ENCODE data around the gene DNASE1.

DNASE1 gene

GRCh38 chr16:3665508-3665907 is 11.0 kb downstream of the DNASE1 start:
- no peak for DNase-seq

GRCh38 chr16:3668626-3669025 is 14.1 kb downstream of the DNASE1 start:
- DNase-seq: no peak

GRCh38 chr16:3669082-3669481 is 14.6 kb downstream of the DNASE1 start:
- DNase-seq: no peak

DNA sequence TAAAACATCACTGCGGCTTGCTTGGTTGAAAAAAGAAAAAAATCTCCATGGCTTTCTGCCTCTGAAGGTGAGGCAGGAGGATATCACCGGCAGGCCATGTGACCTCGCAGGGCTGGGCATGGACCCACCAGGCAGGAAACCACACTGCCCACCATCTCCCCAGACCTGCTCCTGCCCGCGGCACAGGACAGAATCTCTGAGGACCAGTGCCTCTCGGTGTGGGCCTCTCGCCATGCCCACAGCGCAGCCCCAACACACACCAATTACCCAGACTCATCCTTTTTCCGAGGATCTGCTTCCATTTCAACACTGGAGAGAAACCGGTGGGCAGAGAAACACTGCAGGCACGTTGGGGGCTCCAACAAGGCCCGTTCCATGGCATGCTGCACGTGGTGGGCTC is 16.2 kb downstream of the DNASE1 start:
- DNase-seq: no peak

DNA sequence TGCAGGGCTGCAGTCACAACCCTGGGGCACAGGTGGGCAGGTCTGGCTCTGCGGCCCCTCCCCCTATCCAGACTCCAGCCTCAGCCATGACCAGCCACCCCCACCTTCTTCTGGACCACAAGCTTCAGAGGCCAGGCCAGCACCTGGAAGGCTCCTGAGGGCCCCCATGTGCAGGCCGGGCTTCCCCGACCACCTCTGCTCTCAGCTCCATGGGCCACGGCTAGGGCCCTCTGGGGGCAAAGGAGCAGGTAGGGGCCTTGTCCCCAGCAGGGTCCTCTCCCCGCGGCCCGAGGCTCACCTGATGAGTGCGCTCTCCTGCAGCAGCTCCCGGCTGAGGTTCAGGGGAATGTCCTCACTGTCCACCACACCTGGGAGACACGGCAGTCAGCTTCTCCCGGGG is 16.9 kb downstream of the DNASE1 start:
- no peak for DNase-seq

- no peak for DNase-seq
These were observed 18.1 kb downstream of the DNASE1 start for GRCh38 chr16:3672571-3673041.

DNA sequence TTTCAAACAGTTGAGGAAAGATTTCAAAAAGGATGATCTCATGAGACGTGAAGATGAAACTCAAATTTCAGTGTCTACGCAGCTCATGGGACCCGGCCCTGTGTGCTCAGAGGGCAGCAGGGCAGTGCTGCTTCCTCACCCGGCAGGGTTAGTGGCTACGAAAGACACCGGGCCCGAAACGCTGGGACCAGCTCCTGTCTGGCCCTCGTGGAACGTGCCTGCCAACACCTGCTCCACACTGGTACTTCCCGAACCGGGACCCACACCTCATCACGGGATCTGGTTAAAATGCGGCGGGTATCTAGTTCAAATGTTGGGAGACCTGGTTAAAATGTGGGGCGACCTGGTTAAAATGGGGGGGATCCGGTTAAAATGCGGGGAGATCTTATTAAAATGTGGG is 18.7 kb downstream of the DNASE1 start:
- no peak for DNase-seq

DNA sequence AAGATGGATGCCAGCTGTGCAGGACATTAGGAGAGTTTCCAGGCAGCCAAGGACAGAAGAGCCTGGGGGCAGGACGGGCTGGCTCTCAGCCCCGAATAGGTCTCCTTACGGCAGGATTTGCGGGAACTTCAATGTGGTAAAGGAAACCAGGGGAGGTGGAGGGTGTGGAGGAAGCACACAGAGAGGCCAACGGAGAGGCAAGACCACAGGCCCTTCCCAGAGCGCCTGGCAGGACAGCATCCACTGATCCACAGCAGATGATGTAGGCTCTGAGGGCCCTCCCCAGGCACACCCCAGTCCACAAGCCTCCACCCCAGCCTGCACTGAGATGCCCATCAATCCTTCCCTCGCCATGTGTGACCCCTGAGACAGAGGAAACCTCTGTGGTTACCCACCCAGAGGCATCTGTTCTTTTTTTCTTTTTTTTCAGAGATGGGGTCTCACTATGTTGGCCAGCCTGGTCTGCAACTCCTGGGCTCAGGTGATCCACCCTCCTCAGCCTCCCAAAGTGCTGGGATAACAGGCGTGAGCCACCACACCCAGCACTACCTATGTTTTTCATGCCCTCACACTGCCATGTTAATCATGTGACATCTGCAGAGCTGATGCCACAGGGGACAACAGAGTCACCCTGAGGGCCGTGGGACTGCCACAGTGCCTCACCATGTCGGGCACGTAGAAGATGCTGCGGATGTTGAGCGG is 19.3 kb downstream of the DNASE1 start:
- DNase-seq: no peak

DNA sequence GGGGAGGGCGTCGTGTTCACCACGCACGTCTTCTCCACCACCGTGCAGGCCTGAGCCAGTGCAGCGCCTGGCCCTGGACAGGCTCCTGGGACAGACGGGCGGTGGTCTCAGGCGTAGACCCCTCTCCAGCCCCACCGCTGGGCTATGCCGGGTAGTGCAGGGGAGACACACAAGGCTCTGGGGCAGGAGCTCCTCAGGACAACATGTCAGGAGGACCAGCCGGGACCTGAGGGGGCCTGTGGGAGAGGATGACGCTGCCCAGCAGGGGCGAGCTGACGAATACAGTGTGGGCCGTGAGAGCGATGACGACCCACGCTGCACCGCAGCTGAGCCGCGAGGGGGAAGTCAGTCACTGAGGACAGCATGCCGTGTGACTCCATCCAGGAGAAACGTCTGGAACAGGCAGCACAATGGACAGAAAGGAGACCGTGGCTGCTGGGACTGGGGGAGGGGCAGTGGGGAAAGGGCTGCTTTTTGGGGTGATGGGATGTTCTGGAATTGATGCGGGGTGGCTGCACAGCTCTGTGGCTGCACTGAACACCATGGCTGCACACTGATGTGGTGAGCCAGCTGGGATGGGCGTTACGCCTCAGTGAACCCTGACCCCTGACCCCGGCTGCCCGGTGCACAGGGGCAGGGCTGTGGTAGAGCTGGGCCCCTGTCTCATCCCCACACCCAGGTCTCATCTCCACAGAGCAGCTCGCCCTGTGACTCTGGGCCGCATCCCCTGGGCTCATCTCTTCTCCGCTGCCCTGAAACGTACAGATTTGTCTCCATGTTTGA is 20.2 kb downstream of the DNASE1 start:
- DNase-seq: no peak

GRCh38 chr16:3675601-3676130 is 21.2 kb downstream of the DNASE1 start:
- no peak for DNase-seq

DNA sequence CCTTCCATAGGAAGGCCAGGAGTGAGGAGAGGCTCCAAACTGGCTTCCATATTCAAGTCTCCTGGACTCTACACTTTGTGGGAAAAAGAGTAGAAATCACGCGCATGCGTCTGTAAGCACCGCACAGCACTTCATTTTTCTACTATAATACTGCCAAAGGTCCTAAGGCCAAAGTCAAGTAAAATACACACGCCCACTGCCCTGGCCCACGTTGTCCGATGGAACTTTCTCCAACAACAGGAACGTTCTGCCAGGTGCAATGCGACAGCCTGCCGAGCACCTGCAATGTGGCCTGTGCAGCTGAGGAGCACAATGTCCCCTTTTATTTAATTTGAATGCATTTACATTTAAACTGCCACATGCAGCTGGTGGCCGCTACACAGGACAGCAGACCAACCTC is 23.5 kb downstream of the DNASE1 start:
- no peak for DNase-seq

DNA sequence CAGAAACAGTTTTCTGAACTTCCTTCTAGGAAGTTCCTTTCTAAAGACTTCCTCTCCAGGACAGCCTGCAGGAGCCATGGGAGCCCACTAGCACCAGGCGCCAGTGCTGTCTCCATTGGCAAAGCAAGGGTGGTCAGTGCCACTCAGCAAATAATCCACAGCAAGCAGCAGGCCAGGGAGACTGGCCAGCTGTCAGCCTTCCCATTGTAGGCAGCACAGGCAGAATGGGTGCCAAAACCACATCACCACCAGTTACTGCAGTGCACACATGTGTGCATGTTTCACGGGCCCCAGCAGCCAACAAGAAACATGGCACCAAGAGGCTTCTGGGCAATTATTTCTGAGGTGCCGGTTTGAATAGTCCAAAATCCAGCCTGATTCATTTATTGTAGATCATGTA is 26.7 kb downstream of the DNASE1 start:
- no peak for DNase-seq

DNA sequence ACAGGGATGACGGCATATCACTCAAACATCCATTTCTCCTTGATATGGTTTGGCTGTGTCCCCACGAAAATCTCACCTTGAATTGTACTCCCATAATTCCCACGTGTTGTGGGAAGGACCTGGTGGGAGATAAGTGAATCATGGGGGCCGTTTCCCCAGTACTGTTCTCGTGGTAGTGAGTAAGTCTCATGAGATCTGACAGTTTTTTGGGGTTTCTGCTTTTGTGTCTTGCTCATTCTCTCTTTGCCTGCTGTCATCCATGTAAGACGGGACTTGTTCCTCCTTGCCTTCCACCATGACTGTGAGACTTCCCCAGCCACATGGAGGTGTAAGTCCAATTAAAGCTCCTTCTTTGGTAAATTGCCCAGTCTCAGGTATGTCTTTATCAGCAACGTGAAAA is 32.5 kb downstream of the DNASE1 start:
- no peak for DNase-seq

DNA sequence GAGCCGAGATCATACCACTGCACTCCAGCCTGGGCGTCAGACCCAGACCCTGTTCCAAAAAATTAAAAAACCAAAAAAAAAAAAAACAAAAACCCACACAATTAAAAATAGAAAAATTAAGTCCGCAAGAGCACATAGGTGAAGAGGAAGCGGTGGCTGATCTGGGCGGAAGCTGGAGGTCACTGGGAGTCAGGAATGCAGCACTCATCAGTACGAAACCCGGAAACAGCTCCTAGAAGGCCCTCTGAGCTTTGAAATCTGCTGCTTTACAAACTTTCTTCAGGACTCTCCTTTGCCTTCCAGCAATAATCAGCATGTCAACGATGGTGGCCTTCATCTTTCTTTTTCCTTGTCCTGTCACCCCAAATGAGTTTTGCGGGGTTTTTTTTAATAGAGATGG is 33.3 kb downstream of the DNASE1 start:
- no peak for DNase-seq

DNA sequence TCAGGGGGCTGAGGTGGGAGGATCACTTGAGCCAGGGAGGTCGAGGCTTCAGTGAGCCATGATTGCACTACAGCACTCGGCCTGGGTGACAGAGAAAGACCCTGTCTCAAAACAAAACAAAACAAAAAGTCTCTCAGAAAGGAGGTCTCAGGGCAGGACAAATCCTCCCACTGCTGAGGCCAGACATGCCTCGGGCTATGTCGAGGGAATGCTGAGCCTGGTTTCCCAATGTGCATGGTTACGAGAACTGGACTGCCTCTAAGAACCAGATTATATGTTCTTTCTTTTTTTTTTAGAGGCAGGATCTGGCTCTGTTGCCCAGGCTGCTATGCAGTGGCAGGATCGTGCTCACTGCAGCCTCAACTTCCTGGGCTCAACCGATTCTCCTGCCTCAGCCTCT is 35.2 kb downstream of the DNASE1 start:
- no peak for DNase-seq

GRCh38 chr16:3690470-3690928 is 36.0 kb downstream of the DNASE1 start:
- DNase-seq: peak; percentile 66

DNA sequence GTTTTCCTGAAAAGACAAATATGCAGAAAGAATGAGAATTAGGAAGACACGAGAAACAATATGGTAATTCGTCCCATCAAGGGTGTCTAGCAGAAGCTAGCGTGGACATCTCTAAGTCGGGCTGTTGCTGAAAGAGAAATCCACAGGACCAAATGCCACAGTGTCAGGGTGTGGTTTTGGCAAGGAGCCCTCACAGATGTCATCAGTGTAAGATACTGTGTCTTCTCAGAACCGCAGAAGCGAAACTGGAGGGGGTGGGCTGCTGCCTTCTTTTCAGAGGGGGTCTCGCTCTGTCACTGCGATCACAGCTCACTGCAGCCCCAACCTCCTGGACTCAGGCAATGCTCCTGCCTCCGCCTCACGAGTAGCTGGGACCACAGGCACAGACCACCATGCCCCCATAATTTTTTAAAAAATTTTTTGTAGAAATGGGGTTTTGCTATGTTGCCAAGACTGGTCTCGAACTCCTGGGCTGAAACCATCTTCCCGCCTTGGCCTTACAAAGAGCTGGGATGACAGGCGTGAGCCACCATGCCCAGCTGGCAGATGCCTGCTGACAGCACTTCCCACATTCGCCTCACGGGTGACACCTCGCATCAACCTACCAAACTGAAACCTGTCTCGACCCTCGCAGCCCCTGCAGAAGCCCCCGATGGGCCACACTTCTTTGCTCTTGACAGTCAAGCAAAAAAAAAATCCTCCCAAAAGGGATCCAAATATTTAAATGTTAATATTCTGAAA is 36.7 kb downstream of the DNASE1 start:
- DNase-seq: no peak

DNA sequence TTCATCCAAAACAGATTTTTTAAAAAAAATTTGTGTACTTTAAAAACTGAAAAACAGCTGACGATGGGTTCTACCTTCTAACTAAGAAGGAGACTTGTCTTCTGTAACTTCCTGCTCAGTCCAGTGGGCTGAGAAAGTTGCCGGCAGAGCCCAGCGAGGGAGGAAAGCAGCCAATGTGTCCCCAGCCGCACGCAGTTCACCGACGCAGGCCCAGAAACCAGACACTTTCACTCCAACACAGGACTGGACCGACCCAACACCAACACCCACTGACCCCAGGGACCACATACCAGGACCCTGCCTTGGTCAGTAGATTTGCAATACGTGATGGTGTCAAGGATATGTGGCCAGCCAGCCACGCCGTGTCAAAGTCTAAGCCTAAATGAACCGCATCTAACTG is 37.3 kb downstream of the DNASE1 start:
- no peak for DNase-seq

- no peak for DNase-seq
These were observed 39.6 kb downstream of the DNASE1 start for GRCh38 chr16:3694051-3694450.

DNA sequence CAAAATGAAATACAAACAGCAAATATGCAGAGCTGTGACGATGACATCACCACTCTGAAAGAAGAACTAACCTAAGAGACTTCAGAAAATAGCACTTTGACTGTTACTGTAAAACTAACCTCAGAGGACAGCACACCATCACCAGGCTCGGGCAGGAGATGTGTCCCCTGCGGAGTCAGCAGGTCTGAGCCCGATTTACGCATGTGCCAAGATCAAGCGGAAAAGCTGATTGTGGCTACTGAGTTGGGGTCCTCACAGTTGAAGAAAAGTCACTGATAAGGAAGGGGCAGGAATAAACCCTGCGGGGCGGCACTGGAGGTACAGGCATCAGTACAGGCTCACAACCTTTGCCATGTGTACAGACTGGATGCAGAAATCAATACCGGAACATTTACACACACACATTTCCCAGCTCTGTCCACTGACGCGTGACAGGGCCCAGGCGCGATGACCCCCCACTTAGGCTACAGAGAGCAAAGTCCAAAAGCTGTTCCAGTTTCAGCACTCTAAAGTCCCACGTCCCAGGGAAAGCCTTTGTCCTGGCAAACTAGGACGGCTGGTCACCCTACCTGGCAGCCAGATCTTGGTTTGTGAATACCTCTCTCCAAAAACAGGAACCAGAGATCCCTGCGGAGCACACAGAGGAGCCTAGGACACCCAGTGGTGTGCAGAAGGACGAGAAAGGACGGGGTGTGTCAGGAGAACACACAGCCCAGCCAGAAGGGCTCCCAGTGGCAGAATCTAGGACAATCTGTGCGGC is 41.3 kb downstream of the DNASE1 start:
- DNase-seq: no peak

DNA sequence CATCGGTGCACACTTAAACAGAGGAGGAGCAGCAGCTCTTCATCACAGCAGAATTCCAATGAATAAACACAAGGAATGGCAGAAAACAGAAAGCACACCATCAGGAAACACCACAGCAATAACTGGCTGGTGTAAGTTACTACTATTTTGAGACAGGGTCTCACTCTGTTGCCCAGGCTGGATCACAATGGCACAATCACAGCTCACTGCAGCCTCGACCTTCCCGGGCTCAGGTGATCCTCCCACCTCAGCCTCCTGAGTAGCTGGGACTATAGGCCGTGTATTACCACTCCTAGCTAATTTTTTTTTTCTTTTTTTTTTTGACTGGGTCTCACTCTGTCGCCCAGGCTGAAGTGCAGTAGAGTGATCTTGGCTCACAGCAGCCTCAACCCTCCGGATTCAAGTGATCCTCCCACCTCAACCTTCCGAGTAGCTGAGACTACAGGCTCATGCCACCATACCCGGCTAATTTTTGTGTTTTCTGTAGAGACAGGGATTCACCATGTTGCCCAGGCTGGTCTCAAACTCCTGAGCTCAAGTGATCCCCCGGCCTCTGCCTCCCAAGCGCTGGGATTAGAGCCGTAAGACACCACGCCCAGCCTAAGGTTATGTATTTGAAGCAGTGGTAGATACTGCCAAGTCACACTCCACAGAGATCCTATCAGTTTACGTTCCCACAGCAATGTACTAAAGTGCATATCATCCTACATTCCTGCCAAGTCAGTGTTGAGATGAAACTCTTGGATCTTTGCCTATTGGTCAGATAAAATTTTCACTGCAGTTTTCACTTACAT is 42.1 kb downstream of the DNASE1 start:
- no peak for DNase-seq

DNA sequence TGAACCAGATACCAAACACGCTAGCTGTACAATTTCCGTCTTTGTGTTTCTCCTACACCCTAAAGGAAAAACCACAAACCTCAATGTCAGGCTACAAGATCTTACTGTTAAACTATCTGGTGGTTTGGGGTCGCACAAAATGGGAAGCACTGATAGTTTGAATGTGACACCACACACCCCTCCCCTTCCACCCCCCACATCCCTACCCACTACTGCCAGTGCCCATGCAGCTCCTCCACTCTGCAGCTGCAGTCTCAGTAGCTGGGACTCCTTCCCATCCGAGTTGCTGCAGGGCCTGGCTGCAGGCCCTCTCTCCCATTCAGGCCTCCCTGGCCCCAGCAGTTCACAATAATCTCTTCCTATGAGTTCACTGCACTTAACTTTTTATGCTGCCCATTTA is 44.5 kb downstream of the DNASE1 start:
- DNase-seq: no peak
